SK-N-SH treated with all-trans-retinoic acid at 6 μM for 48 hours (cell line): ENCODE measurements around the gene TMEM187.
"Not testable (repeated sequence)": the region's sequence is repeated elsewhere in the genome, so short reads cannot be mapped to it uniquely, and the experiment has no call there.

Experiments
- ATAC-seq: fragments of 200-7000 bp; cut with Tn5 transposase; 3 replicates; pipeline ENCODE4 v1.9.1; 2020; ENCODE audit warnings: mild to moderate bottlenecking, moderate library complexity
- BACH2 ChIP-seq: fragments of 250-450 bp; sonication (Bioruptor Pico); IDR thresholded peaks from 2 replicates; pipeline ENCODE4 v1.9.0; 2021; ENCODE audit warnings: mild to moderate bottlenecking, borderline replicate concordance
- CREB5 ChIP-seq: fragments of 250-450 bp; sonication (Bioruptor Pico); IDR thresholded peaks from 2 replicates; pipeline ENCODE4 v1.5.1; 2020; ENCODE audit warnings: low read depth, mild to moderate bottlenecking, moderate library complexity
- CSDC2 ChIP-seq: fragments of 250-450 bp; sonication (Bioruptor Pico); IDR thresholded peaks from 2 replicates; pipeline ENCODE4 v1.5.0; 2020; ENCODE audit warnings: mild to moderate bottlenecking, moderate library complexity
- ESRRG ChIP-seq: fragments of 250-450 bp; sonication (Bioruptor Pico); IDR thresholded peaks from 2 replicates; pipeline ENCODE4 v1.6.1; 2021; ENCODE audit warnings: mild to moderate bottlenecking
- GLIS3 ChIP-seq: fragments of 250-450 bp; sonication (Bioruptor Pico); IDR thresholded peaks from 2 replicates; pipeline ENCODE4 v1.5.0; 2020; ENCODE audit warnings: mild to moderate bottlenecking, moderate library complexity
- ISL1 ChIP-seq: fragments of 250-450 bp; sonication (Bioruptor Pico); IDR thresholded peaks from 2 replicates; pipeline ENCODE4 v2.1.2; 2022; ENCODE audit warnings: mild to moderate bottlenecking, moderate library complexity
- OSR1 ChIP-seq: fragments of 250-450 bp; sonication (Bioruptor Pico); IDR thresholded peaks from 2 replicates; pipeline ENCODE4 v1.8.0; 2022; ENCODE audit warnings: moderate library complexity, mild to moderate bottlenecking, inconsistent platforms
- PATZ1 ChIP-seq: fragments of 250-450 bp; sonication (Bioruptor Pico); IDR thresholded peaks from 2 replicates; pipeline ENCODE4 v1.8.0; 2020; ENCODE audit warnings: mild to moderate bottlenecking, moderate library complexity, borderline replicate concordance
- POU6F1 ChIP-seq: fragments of 250-450 bp; sonication (Bioruptor Pico); IDR thresholded peaks from 2 replicates; pipeline ENCODE4 v1.8.0; 2021; ENCODE audit warnings: low read depth, mild to moderate bottlenecking, moderate library complexity, borderline replicate concordance
- PPARA ChIP-seq: fragments of 250-450 bp; sonication (Bioruptor Pico); IDR thresholded peaks from 2 replicates; pipeline ENCODE4 v1.5.0; 2020; ENCODE audit warnings: mild to moderate bottlenecking, borderline replicate concordance
- RARB ChIP-seq: fragments of 250-450 bp; sonication (Bioruptor Pico); IDR thresholded peaks from 2 replicates; pipeline ENCODE4 v1.8.0; 2021; ENCODE audit warnings: mild to moderate bottlenecking, moderate library complexity
- SNAI2 ChIP-seq: fragments of 250-450 bp; sonication (Bioruptor Pico); IDR thresholded peaks from 2 replicates; pipeline ENCODE4 v1.5.0; 2020; ENCODE audit warnings: mild to moderate bottlenecking, moderate library complexity
- TCF4 ChIP-seq: fragments of 250-450 bp; sonication (Bioruptor Pico); IDR thresholded peaks from 2 replicates; pipeline ENCODE4 v1.8.0; 2021; ENCODE audit warnings: mild to moderate bottlenecking, moderate library complexity, borderline replicate concordance
- TOX ChIP-seq: fragments of 250-450 bp; sonication (Bioruptor Pico); IDR thresholded peaks from 2 replicates; pipeline ENCODE4 v1.8.0; 2021; ENCODE audit warnings: mild to moderate bottlenecking, moderate library complexity, borderline replicate concordance
- ZC3H10 ChIP-seq: fragments of 250-450 bp; sonication (Bioruptor Pico); IDR thresholded peaks from 2 replicates; pipeline ENCODE4 v1.5.1; 2021; ENCODE audit warnings: mild to moderate bottlenecking, moderate library complexity
- ZFP3 ChIP-seq: fragments of 250-450 bp; sonication (Bioruptor Pico); IDR thresholded peaks from 2 replicates; pipeline ENCODE4 v1.5.0; 2020; ENCODE audit warnings: mild to moderate bottlenecking, moderate library complexity
- ZFP30 ChIP-seq: fragments of 450-650 bp; formaldehyde crosslinking; IDR thresholded peaks from 2 replicates; pipeline ENCODE4 v1.5.0; 2022; ENCODE audit warnings: mild to moderate bottlenecking, moderate library complexity
- ZNF565 ChIP-seq: fragments of 450-650 bp; formaldehyde crosslinking; conservative IDR thresholded peaks from 2 replicates; pipeline ENCODE4 v1.5.0; 2020; ENCODE audit warnings: low read depth, mild to moderate bottlenecking, moderate library complexity
- ZNF70 ChIP-seq: fragments of 450-650 bp; formaldehyde crosslinking; IDR thresholded peaks from 2 replicates; pipeline ENCODE4 v1.5.0; 2020; ENCODE audit warnings: mild to moderate bottlenecking, moderate library complexity
- ZNF8 ChIP-seq: fragments of 450-650 bp; formaldehyde crosslinking; IDR thresholded peaks from 2 replicates; pipeline ENCODE4 v1.5.0; 2020; ENCODE audit warnings: mild to moderate bottlenecking, moderate library complexity

Gene TMEM187

GRCh38 chrX:153973127-153974002 lies 811 bp downstream of the TMEM187 start:
- no peak for ATAC-seq
- TF ChIP-seq ZNF565 (CRISPR knock-in tag) (no peak), PATZ1 (CRISPR knock-in tag) (no peak), ISL1 (CRISPR knock-in tag) (no peak), SNAI2 (CRISPR knock-in tag) (no peak), ZC3H10 (CRISPR knock-in tag) (no peak), ZNF70 (no peak), CREB5 (no peak), OSR1 (no peak), ESRRG (CRISPR knock-in tag) (no peak), BACH2 (CRISPR knock-in tag) (no peak), PPARA (CRISPR knock-in tag) (no peak), GLIS3 (CRISPR knock-in tag) (no peak), CSDC2 (CRISPR knock-in tag) (no peak), RARB (CRISPR knock-in tag) (no peak), TCF4 (CRISPR knock-in tag) (no peak), ZNF8 (CRISPR knock-in tag) (no peak)

- no peak for ATAC-seq
- TF ChIP-seq TCF4 (CRISPR knock-in tag) (no peak), POU6F1 (CRISPR knock-in tag) (no peak), TOX (CRISPR knock-in tag) (no peak), ESRRG (CRISPR knock-in tag) (no peak), RARB (CRISPR knock-in tag) (no peak), CREB5 (no peak), CSDC2 (CRISPR knock-in tag) (no peak), ZFP30 (no peak), ZFP3 (CRISPR knock-in tag) (no peak)
- TF ChIP-seq, all 23 proteins: peak for 0
Observed at GRCh38 chrX:153974003-153974725, 1.6 kb downstream of the TMEM187 start.

GRCh38 chrX:153974726-153975286 lies 2.3 kb downstream of the TMEM187 start:
- TF ChIP-seq CREB5: no peak
- no peak for TF ChIP-seq ZFP30
- TF ChIP-seq BACH2 (CRISPR knock-in tag): no peak
- TF ChIP-seq, all 23 proteins: peak for 0
- no peak for ATAC-seq

GRCh38 chrX:153980394-153980793 lies 7.8 kb downstream of the TMEM187 start:
- not testable (repeated sequence) for ATAC-seq
